ENCODE data around the gene SLC4A5.

The SLC4A5 gene

DNA sequence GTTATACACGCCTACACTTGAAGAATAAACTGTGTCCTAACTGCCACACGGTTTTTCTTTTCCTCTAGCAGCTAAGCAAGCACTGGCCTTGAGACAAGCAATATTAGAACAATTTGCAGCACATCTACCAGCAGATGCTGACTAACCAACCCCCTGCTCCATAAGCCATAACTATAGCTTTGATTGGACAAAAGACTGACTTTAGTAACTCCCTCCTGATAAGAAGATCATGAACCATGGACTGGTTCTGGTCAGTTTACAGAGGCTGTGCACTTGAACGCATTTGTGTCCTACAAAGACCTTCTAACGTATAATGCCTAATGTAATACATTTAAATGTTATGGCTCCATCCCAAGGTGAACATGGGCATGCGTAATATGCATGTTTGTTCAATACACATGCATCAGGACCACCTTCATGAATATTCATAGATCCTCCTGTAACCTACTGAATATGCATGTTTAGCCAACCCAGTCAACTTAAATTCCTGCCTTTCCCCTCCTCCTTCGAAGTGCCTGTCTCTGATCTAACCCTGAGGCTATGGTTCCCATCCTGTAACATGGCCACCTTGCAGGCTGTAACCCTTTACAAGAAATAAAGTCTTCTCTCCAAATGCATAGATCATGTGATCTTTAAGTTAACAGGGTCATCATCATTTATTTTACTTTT is 26.5 kb downstream of the SLC4A5 start:
- no peak for TF ChIP-seq POLR2A (IDR thresholded peaks at IDR 0.05; ENCODE audit: low read depth, low read length)
- no peak for DNase-seq (ENCODE audit: insufficient read length, low spot score)
- FAIRE-seq, result peak; percentile 23

DNA sequence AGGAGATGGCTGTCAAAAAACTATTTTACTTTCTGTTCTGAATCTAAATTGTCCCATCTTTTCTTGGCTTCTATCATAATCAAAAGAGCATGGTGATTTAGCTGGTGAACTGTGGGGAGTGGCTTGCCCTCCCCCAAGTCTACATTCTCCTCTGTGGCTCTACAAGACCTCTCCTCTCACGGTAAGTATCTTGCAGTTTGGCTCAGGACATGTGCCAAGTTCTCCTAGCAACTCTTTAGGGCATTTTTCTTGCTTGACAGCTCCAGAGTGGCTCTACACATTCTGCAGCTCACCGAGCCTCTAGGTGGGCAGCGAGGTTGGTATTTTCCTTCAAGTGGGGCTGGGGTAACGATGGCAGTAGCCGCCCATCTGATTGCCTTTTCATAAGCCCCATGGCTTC is 29.1 kb downstream of the SLC4A5 start:
- DNase-seq (ENCODE audit: insufficient read length, low spot score) (no peak), FAIRE-seq (no peak)
- TF ChIP-seq POLR2A (IDR thresholded peaks at IDR 0.05; ENCODE audit: low read depth, low read length), result no peak

DNA sequence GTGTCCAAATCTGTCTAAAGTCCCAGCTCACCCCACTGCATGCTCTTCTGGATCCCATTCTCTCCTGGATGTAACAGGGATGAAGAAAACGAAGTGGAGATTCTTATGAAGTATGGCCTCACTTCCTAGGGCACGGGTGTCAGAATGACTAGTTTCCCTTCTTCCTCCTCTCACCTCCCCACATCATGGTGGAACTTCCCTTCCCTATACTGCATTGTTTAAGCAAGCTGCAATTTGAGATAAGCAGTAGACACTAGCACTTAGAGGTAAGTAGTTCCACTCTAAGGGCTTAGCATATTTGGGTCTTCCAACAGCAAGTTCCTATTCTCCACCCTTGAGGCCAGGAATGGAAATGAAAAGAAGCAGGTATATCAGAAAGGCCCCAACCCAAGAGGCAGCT is 29.7 kb downstream of the SLC4A5 start:
- FAIRE-seq (no peak), DNase-seq (ENCODE audit: insufficient read length, low spot score) (no peak)
- TF ChIP-seq POLR2A (IDR thresholded peaks at IDR 0.05; ENCODE audit: low read depth, low read length), result no peak

DNA sequence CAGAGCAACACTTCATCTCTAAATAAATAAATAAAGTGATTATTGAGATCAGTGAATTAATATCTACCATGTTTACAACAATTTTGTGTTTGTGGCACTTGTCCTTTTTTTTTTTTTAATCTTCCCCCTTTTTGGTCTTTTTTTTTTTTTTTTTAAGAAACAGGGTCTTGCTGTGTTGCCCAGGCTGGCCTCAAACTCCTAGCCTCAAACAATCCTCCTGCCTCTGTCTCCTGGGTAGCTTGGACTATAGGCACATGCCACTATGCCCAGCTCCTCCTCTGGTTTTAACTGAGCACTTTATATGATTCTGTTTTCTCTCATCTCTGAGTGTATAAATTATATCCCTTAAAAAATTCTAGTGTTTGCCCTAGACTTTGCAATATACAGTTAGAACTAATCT is 30.3 kb downstream of the SLC4A5 start:
- no peak for TF ChIP-seq POLR2A (IDR thresholded peaks at IDR 0.05; ENCODE audit: low read depth, low read length)
- FAIRE-seq (no peak), DNase-seq (ENCODE audit: insufficient read length, low spot score) (no peak)

DNA sequence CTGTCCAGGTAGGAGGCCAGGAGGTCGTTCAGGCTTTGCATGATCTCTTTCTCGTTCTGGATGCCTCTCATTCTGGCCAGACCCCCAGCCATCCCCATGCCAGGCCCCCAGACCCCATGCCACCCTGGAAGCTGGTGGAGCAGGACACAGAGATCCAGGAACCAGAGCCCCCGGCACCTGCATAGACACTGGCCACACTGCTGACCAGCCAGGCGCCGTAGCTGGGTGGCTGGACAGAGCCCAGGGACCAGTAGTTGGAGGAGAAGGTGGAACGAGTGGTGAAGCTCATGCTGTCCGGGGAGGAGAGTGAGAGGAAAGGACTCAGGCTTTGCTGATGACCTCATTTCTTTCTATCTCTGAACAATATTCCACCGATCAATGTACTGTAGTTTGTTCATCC is 35.5 kb downstream of the SLC4A5 start:
- DNase-seq (ENCODE audit: insufficient read length, low spot score) (no peak), FAIRE-seq (no peak)
- no peak for TF ChIP-seq POLR2A (IDR thresholded peaks at IDR 0.05; ENCODE audit: low read depth, low read length)

DNA sequence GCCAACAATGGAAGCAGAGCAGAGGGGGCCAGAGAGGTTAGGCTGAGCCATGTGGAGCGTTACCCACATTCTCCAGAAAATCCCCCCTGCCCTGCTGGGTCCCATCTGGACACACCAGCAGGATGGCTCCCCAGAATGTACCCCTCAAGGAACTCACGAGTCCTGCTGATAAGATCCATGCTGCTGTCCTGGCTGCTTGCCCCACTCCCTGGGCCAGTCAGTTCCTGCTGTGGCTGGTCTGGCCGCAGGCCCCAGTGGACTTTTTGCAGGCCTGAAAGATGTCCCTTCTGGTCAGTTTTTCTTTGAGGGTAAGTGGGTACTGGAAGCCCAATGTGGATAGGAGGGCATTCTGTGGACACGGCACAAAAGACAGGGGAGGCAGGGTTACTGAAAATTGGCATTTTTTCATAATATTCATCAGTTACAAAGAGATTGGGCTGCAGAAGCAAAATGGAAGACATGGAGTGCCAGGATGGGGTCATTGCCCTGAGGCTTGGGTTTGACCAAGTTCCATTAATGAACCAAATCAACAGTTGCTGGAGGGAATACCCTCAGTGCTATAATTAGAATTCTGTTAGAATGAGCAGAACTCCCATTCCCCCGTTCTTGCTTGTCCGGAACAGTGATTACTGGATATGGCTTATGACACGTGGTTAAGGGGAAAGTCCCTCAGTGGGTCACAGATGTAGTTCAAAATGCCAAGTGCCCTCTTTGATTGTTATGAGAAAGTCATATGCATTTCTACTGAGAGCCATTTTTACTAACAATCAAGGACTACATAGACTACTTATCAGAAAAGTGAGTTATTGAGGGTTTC is 38.7 kb downstream of the SLC4A5 start:
- no peak for TF ChIP-seq POLR2A (IDR thresholded peaks at IDR 0.05; ENCODE audit: low read depth, low read length)
- no peak for DNase-seq (ENCODE audit: insufficient read length, low spot score)
- no peak for FAIRE-seq

DNA sequence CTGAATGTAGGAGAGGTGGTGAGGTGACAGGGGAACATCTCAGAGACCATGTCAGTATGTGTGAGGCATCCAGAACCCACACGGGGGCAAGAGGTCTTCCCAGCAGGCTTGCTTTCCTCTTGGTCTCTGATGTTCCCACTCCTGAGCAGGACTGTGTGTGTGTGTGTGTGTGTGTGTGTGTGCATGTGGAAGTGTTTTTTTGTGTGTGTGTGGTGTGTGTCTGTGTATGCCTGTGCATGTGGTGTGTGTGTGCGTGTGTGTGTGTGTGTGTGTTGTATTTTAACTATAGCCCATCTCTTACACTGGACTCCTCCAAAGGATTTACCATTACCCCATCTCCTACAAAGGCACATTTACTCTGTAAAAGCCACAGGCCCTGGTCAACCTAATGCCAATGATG is 40.4 kb downstream of the SLC4A5 start:
- no peak for DNase-seq (ENCODE audit: insufficient read length, low spot score)
- TF ChIP-seq POLR2A (IDR thresholded peaks at IDR 0.05; ENCODE audit: low read depth, low read length), result no peak
- no peak for FAIRE-seq

DNA sequence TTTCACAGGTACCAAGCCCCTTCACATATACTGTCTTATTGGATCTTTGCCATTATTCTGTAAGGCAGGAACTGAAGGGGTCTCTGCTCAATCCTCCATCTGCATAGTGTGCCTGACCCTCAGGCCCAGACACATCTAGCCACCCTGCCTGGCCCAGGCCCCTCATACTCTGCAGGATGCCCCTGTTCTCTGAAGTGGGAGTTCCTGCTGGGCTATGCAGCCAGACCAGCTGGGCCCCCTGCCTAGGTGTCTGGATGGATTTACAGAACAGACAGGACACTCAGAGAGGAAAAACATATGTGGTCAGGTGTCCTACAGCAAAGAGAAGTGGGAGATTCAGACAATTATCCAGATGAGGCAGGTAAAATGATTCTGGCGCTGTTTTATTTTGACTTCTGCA is 42.0 kb downstream of the SLC4A5 start:
- FAIRE-seq, result no peak
- TF ChIP-seq POLR2A (IDR thresholded peaks at IDR 0.05; ENCODE audit: low read depth, low read length), result no peak
- DNase-seq (ENCODE audit: insufficient read length, low spot score), result no peak

DNA sequence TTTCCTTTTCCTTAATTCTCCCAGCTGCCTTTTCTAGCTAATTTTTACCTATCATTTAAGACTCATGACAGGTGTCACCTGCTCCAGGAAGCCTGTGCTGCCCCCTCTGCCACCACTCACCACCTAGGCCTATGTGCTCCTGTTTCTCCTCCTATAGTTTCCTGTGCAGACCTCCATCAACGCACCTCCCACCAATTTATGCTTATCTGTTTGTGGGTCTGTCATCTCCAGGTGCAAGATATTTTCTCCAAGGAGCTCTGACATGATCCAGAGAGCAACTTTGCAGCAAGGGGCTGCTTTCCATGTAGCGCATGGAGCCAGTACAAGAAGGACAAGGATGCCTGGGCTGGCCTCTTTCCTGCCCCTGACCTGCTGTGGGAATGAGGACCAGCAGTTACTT is 42.7 kb downstream of the SLC4A5 start:
- no peak for FAIRE-seq
- no peak for TF ChIP-seq POLR2A (IDR thresholded peaks at IDR 0.05; ENCODE audit: low read depth, low read length)
- no peak for DNase-seq (ENCODE audit: insufficient read length, low spot score)

DNA sequence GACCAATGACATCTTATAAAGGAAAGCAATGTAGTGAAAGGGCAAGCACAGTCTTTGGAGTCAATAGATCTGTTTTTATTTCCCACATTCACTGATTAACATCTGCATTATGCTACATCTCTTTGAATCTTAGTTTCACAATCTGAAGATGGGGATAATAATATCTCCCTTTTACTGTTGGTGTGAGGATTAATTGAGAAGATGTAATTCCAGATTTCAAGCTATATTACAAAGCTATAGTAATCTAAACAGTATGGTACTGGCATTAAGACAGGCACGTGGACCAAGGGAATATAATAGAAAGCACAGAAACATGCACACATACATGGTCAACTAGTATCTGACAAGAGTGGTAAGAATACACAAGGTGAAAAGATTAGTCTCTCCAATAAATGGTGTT is 45.3 kb downstream of the SLC4A5 start:
- DNase-seq (ENCODE audit: insufficient read length, low spot score) (no peak), FAIRE-seq (no peak)
- TF ChIP-seq POLR2A (IDR thresholded peaks at IDR 0.05; ENCODE audit: low read depth, low read length), result no peak

DNA sequence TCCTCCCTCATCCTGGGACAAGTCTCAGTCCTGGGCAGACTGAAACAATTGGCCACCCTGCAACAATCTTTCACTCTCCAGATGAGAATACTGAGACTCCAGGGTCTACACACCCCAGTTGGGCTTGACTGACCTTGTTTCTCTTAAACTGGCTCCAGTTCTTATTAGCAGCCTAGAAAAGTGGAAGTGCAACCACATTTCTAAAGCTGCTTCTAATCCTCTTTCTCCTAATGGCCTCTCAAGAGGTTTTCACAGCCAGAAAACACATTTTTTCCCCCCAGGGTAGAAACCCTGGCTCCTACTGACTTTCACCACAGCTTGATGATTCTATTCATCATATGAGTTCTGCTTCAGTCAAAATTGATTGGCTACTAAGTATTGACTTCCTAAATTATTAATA is 45.8 kb downstream of the SLC4A5 start:
- FAIRE-seq, result no peak

DNA sequence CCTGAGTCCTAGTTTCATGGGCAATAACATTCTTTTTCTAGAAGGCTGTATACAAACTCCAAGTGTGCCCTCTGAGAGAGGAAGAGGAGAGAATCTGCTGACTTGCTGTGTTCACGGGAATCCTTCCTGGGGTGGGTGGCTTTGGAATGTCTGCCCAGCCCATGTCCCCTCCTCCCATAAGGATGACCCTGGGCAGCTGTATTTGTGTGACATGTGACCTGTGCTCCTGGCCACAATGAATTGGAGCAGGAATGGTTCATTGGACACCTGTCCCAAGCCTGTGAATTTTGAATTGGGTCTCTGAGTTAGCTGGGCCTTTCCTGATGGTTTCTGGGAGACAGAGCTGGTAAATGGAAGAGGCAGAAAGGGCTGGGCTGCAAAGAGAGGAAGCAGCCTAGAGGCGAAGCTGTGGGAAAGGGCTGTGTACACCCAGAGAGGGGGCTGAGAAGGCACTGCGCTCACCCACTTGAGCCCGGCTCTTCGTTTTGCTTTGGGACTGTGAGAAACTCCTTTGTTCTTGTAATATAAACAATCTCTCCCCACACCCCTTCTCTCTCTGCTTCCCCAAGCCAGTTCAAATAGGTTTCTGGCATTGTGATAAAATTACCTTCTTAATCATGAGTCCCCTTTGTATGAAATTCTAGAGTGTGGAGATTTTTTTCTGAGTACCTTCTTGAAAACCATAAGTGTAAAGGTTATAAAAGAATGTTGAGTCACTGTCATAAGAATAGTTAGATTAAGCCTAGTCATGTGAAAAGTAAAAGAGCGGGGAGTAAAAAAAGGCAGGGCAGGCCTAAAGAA is 49.8 kb downstream of the SLC4A5 start:
- DNase-seq (ENCODE audit: insufficient read length, low spot score), result no peak
- no peak for TF ChIP-seq POLR2A (IDR thresholded peaks at IDR 0.05; ENCODE audit: low read depth, low read length)
- no peak for FAIRE-seq

More for the DNA sequence above, 45.8 kb downstream of the SLC4A5 start:
- no peak for TF ChIP-seq POLR2A (IDR thresholded peaks at IDR 0.05; ENCODE audit: low read depth, low read length)
- no peak for DNase-seq (ENCODE audit: insufficient read length, low spot score)

DNA sequence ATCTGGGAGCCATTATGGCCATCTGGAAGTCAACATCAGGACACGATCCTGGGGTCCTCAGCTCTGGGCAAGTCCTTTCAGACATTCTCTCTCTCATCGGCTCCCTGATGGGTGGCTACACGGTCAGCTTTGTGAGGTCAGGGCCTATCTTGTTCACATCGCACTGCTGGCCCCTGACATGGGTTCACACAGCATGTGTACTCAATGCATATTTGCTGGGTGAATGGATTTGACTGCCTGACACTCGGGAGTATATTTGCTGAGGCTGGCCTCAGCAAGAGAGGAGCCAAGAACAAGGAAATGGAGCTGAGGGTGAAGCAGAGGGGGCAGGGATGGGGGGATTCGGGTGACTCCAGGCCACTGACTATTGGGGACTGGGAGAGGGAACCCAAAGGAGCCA is 50.5 kb downstream of the SLC4A5 start:
- no peak for TF ChIP-seq POLR2A (IDR thresholded peaks at IDR 0.05; ENCODE audit: low read depth, low read length)
- DNase-seq (ENCODE audit: insufficient read length, low spot score), result no peak
- FAIRE-seq, result no peak

DNA sequence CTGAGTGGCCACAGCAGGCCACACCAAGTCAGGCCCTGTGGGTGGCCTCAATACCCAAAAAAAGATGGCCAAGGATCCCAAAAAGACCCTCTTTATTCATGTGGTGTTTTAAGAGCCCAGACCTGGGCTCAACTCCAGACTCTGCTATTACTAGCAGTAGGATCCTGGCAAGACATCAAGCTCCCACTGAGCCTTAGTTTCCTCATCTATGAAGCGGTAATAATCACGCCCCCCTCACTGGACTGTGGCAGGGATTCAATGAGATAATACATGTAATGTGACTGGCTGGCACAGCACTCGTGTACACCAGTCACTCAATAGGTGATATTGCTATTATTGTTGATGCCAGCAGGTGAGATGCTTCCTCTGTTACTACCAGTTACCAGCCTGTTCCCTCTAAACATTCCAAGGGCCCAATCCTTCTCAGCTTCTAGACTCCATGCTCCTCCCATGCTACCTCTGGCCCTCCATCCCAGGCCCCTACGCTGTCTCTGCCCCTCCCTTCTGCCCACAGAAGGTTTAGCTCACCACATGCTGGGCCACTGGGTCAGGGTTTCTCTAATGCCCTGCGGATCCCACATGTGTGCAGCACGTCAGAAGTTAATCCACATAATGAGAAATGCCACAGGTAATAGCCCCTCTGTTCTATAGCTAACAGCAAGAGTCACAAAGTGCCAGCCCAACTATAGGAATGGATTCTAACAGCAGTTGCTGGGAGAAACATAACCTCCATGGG is 51.2 kb downstream of the SLC4A5 start:
- no peak for TF ChIP-seq POLR2A (IDR thresholded peaks at IDR 0.05; ENCODE audit: low read depth, low read length)
- FAIRE-seq, result no peak
- no peak for DNase-seq (ENCODE audit: insufficient read length, low spot score)

Measured in H54 (cell line).